Measurements from ENCODE around the gene RAB3IL1.

DNA sequence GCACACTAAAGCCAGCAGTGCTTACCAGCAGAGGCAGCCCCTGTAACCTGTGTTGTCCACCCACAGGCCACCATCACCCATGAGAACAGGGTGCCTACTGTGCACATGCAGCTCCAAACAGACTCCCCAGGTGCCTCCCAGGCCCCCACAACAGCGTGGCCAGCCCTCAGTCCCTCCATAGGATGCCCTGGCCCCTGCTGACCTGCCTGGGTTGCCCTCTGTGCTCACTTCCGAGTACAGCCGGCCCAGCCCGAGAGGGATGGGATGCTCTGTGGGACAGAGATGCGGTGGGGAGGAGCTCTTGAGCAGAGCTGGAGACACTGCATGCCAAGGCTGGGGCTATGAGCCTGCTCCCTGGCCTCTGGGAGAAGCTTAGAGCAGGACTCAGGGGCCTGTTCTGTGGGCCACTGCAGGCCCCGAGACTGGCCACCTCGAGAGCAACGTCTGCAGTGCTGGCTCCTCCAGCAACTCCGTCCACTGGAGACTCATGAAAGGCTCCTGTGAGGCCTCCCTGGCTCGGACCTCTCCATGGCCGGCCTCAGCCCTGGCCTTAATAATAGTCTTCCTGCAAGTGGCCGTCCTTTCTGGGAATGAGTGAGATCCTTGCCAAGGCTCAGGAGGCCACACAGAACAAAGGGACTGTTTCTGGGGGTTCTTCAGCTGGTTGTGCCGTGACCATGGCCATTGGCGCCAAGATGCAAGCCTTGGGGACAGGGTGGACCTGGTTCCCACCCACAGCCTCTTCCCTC is 62.2 kb downstream of the RAB3IL1 start:
- TF ChIP-seq, protein P1, sequence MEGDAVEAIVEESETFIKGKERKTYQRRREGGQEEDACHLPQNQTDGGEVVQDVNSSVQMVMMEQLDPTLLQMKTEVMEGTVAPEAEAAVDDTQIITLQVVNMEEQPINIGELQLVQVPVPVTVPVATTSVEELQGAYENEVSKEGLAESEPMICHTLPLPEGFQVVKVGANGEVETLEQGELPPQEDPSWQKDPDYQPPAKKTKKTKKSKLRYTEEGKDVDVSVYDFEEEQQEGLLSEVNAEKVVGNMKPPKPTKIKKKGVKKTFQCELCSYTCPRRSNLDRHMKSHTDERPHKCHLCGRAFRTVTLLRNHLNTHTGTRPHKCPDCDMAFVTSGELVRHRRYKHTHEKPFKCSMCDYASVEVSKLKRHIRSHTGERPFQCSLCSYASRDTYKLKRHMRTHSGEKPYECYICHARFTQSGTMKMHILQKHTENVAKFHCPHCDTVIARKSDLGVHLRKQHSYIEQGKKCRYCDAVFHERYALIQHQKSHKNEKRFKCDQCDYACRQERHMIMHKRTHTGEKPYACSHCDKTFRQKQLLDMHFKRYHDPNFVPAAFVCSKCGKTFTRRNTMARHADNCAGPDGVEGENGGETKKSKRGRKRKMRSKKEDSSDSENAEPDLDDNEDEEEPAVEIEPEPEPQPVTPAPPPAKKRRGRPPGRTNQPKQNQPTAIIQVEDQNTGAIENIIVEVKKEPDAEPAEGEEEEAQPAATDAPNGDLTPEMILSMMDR (IDR thresholded peaks at IDR 0.05): no peak
- TF ChIP-seq POLR2A (IDR thresholded peaks at IDR 0.05): no peak

Measured in Peyer's patch (tissue), 4 donors.